GM11168 (cell line): ENCODE measurements around the gene FLT4.

Source experiments
- in situ Hi-C: fragments of 300-500 bp; cut with MboI; formaldehyde crosslinking; loops from one replicate; pipeline ENCODE4 v1.12.0; 2022; ENCODE audit warnings: low sequenced_read_pairs; ENCODE audit not compliant: unreplicated experiment

The FLT4 gene

GRCh38 chr5:180643191-180643851, 6.1 kb downstream of the FLT4 start:
- in situ Hi-C loops = no loop called here

- in situ Hi-C loops = no loop called here
Measured at GRCh38 chr5:180642779-180643178, 6.6 kb downstream of the FLT4 start.

GRCh38 chr5:180642181-180642775, 7.1 kb downstream of the FLT4 start:
- in situ Hi-C loops = no loop called here

- in situ Hi-C loops = no loop called here
Measured at GRCh38 chr5:180641566-180641900, 7.9 kb downstream of the FLT4 start.

GRCh38 chr5:180640861-180641565, 8.4 kb downstream of the FLT4 start:
- in situ Hi-C loops = no loop called here

GRCh38 chr5:180640611-180640860, 8.9 kb downstream of the FLT4 start:
- in situ Hi-C loops = no loop called here

GRCh38 chr5:180639741-180640610, 9.4 kb downstream of the FLT4 start:
- in situ Hi-C loops = no loop called here

GRCh38 chr5:180639287-180639686, 10.1 kb downstream of the FLT4 start:
- in situ Hi-C loops = no loop called here

GRCh38 chr5:180637962-180638680, 11.3 kb downstream of the FLT4 start:
- in situ Hi-C loops = no loop called here

GRCh38 chr5:180636403-180637075, 12.9 kb downstream of the FLT4 start:
- in situ Hi-C loops = no loop called here

- in situ Hi-C loops = no loop called here
Measured at GRCh38 chr5:180636016-180636402, 13.4 kb downstream of the FLT4 start.

- in situ Hi-C loops = no loop called here
Measured at GRCh38 chr5:180633283-180634177, 15.9 kb downstream of the FLT4 start.

GRCh38 chr5:180632768-180633167, 16.6 kb downstream of the FLT4 start:
- in situ Hi-C loops = no loop called here

GRCh38 chr5:180631549-180632383, 17.6 kb downstream of the FLT4 start:
- in situ Hi-C loops = no loop called here

GRCh38 chr5:180630426-180630825, 19.0 kb downstream of the FLT4 start:
- in situ Hi-C loops = no loop called here

- in situ Hi-C loops = no loop called here
Measured at GRCh38 chr5:180629831-180630382, 19.5 kb downstream of the FLT4 start.

- in situ Hi-C loops = no loop called here
Measured at GRCh38 chr5:180628827-180629750, 20.3 kb downstream of the FLT4 start.
